Ovary (tissue), 9 donors: ENCODE data around the gene AKAP12. TPM values are rescaled to one million over a fixed set of nuclear protein-coding genes. Genes with fewer than 3 reads are reported as not detected.
"Not testable (repeated sequence)": the region's sequence is repeated elsewhere in the genome, so short reads cannot be mapped to it uniquely, and the experiment has no call there.

Source experiments
- DNase-seq, 5 donors: peaks; one replicate each; pipeline ENCODE4 v3.0.0-alpha.2; 2019 to 2020
- H3K27ac ChIP-seq, 2 donors: fragments of 200-600 bp; one replicate each; pipeline versions ENCODE4 v1.5.1 to v1.8.0; 2019 to 2022
- H3K27me3 ChIP-seq: fragments of 200-600 bp; one replicate; pipeline ENCODE4 v1.8.0; 2022
- H3K36me3 ChIP-seq: fragments of 200-600 bp; sonication (generic); one replicate; pipeline ENCODE4 v1.5.1; 2019
- H3K4me1 ChIP-seq: one replicate; pipeline ENCODE4 v1.8.1; 2013; ENCODE audit warnings: mild to moderate bottlenecking, moderate library complexity; ENCODE audit not compliant: insufficient read depth
- H3K4me3 ChIP-seq: fragments of 200-600 bp; sonication (generic); one replicate; pipeline ENCODE4 v1.5.1; 2017
- H3K9me3 ChIP-seq, 2 donors: fragments of 200-600 bp in 1 of 2; sonication (generic) in 1 of 2; one replicate each; pipeline versions ENCODE4 v1.5.1 to v1.8.1; 2013 to 2019; ENCODE audit warnings: mild to moderate bottlenecking in 1 of 2, moderate library complexity in 1 of 2
- EP300 ChIP-seq: sonication (generic); formaldehyde crosslinking; IDR thresholded peaks from one replicate; pipeline ENCODE4 v1.6.1; 2017; ENCODE audit warnings: antibody characterized with exemption
- POLR2A ChIP-seq: fragments of 450-650 bp; IDR thresholded peaks from one replicate; pipeline ENCODE4 v1.6.1; 2017; ENCODE audit warnings: antibody characterized with exemption, mild to moderate bottlenecking, moderate library complexity
- WGBS, 3 donors: extraction: QIAGEN DNeasy Blood & Tissue Kit in 1 of 3; methylation state at CpG; one replicate each; pipeline versions ENCODE4 v1.1.5 to v1.1.7; 2013 to 2017; 5-methylcytosine and 5-hydroxymethylcytosine counted together
- intact Hi-C, 4 donors: fragments of 100-400 bp; cut with DNase I; formaldehyde crosslinking; loops; one replicate each; pipeline versions ENCODE4 v1.11.0 to v1.15.1; 2022 to 2023
- polyA plus RNA-seq, 2 donors: library from polyadenylated mRNA; stranded (reverse); fragments of 200-250 nt in 1 of 2; fragments of 350-450 nt in 1 of 2; fragmentation: Illumina TruSeq in 1 of 2; extraction: RNeasy Lipid Tissue Mini Kit (QIAGEN cat#74804) in 1 of 2; gene quantifications; one replicate each; pipeline ENCODE4 v1.2.3, GENCODE V29; 2013 to 2014
- total RNA-seq, 7 donors: library from RNA; depleted of rRNA in 2 of 7; stranded (reverse); fragments of >200 nt in 2 of 7; fragmentation: NEBNext Ultra II Directional in 3 of 7; extraction: Animal tissue kit (Norgen Biotek cat#: 25700) in 3 of 7; gene quantifications; one replicate each; pipeline versions ENCODE4 v1.1.0 to v1.2.4, GENCODE V29; 2016 to 2023
- TF ChIP-seq, protein P1 (sequence below), 3 donors: fragments of 450-650 bp in 2 of 3; fragments of 200-600 bp in 1 of 3; IDR thresholded peaks; one replicate each; pipeline versions ENCODE4 v1.5.1 to v1.8.0; 2016 to 2022; ENCODE audit warnings: antibody characterized with exemption in 3 of 3, mild to moderate bottlenecking in 1 of 3
- donor health status: DM: no; HTN: no; CAD: no; lungs with moderate emphysema.
- donor health status: DM: no; HTN: no; CAD: no.
- donor health status: Bipolar disorder and iron deficiency.
- donor health status: DM: yes; HTN: yes; CAD: no.
- donor health status: DM: no; HTN: no; CAD: no.
- donor health status: DM: yes; HTN: yes; CAD: no.

The AKAP12 gene
- total and polyA plus RNA-seq, 9 donors: 67.2 to 246 (median 125) TPM

GRCh38 chr6:151339369-151339768 is 99.6 kb downstream of the AKAP12 start:
- TF ChIP-seq, protein P1, sequence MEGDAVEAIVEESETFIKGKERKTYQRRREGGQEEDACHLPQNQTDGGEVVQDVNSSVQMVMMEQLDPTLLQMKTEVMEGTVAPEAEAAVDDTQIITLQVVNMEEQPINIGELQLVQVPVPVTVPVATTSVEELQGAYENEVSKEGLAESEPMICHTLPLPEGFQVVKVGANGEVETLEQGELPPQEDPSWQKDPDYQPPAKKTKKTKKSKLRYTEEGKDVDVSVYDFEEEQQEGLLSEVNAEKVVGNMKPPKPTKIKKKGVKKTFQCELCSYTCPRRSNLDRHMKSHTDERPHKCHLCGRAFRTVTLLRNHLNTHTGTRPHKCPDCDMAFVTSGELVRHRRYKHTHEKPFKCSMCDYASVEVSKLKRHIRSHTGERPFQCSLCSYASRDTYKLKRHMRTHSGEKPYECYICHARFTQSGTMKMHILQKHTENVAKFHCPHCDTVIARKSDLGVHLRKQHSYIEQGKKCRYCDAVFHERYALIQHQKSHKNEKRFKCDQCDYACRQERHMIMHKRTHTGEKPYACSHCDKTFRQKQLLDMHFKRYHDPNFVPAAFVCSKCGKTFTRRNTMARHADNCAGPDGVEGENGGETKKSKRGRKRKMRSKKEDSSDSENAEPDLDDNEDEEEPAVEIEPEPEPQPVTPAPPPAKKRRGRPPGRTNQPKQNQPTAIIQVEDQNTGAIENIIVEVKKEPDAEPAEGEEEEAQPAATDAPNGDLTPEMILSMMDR (IDR thresholded peaks at IDR 0.05): no peak
- H3K27ac ChIP-seq: no peak overlapping the region
- H3K36me3 ChIP-seq: no peaks in the 10 kb centered on the region
- no peaks in the 10 kb centered on the region for H3K27me3 ChIP-seq
- peaks cover 2% of the 10 kb centered on the region for H3K4me1 ChIP-seq
- no peak for DNase-seq
- intact Hi-C loops: no loop called here
- H3K4me3 ChIP-seq: no peak overlapping the region
- WGBS, 3 donors: 60 to 67% (median 64%) methylated on average over 4 of the region's 4 CpGs
- no peaks in the 10 kb centered on the region for H3K9me3 ChIP-seq

- H3K9me3 ChIP-seq: no peaks in the 10 kb centered on the region
These were observed 100.6 kb downstream of the AKAP12 start for GRCh38 chr6:151340219-151340978.

GRCh38 chr6:151341476-151342195 is 101.9 kb downstream of the AKAP12 start:
- intact Hi-C loops: no loop called here
- TF ChIP-seq POLR2A (no peak), EP300 (no peak)
- TF ChIP-seq, protein P1 (IDR thresholded peaks at IDR 0.05): no peak
- DNase-seq: no peak
- Histone ChIP-seq H3K4me3 (no peak overlapping the region), H3K27me3 (no peaks in the 10 kb centered on the region), H3K36me3 (no peaks in the 10 kb centered on the region), H3K9me3 (no peaks in the 10 kb centered on the region), H3K27ac (no peak overlapping the region), H3K4me1 (peaks cover 2% of the 10 kb centered on the region)
- 95 to 97% (median 96%) methylated on average over 37 to 52 of the region's 52 CpGs for WGBS, 3 donors

More at GRCh38 chr6:151340219-151340978, 100.6 kb downstream of the AKAP12 start:
- Histone ChIP-seq H3K27me3 (no peaks in the 10 kb centered on the region), H3K4me3 (no peak overlapping the region), H3K36me3 (no peaks in the 10 kb centered on the region), H3K27ac (no peak overlapping the region), H3K4me1 (peaks cover 2% of the 10 kb centered on the region)
- WGBS, 3 donors: 75 to 82% (median 77%) methylated on average over 15 of the region's 15 CpGs
- no peak for DNase-seq
- TF ChIP-seq, protein P1 (IDR thresholded peaks at IDR 0.05): no peak
- TF ChIP-seq POLR2A (no peak), EP300 (no peak)
- intact Hi-C loops: no loop called here

DNA sequence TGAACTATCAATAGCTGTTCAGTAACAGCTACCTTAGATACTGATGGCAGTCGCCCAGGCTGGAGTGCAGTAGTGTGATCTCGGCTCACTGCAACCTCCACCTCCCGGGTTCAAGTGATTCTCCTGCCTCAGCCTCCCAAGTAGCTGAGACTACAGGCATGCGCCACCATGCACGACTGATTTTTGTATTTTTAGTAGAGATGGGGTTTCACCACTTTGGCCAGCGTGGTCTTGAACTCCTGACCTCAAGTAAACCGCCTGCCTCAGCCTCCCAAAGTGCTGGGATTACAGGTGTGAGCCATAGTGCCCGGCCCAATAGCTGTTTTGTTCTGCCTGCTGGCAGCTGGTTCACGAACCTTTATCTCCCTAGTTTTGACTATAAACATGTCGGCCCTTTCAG is 103.0 kb downstream of the AKAP12 start:
- H3K9me3 ChIP-seq, H3K36me3 ChIP-seq, intact Hi-C loops, H3K4me3 ChIP-seq, H3K27ac ChIP-seq, H3K4me1 ChIP-seq, DNase-seq, H3K27me3 ChIP-seq: not testable (repeated sequence)
- WGBS, 3 donors: 69 to 79% (median 75%) methylated on average over 10 of the region's 10 CpGs
